Upper lobe of left lung (tissue), 4 donors: ENCODE data around the gene HSPB1.

Experiments
- CTCF ChIP-seq, 6 experiments: fragments of 450-650 bp in 4 of 6; fragments of 200-600 bp in 2 of 6; sonication (generic) in 2 of 6; IDR thresholded peaks; one replicate each; pipeline ENCODE4 v1.5.1; 2016 to 2019; ENCODE audit warnings: antibody characterized with exemption in 6 of 6
- EP300 ChIP-seq, 4 donors: sonication (generic); formaldehyde crosslinking; IDR thresholded peaks; one replicate each; pipeline ENCODE4 v1.5.1; 2017; ENCODE audit warnings: antibody characterized with exemption in 4 of 4, control low read depth in 2 of 4
- POLR2A ChIP-seq, 4 donors: fragments of 450-650 bp; IDR thresholded peaks; one replicate each; pipeline ENCODE4 v1.5.1; 2016 to 2017; ENCODE audit warnings: antibody characterized with exemption in 4 of 4, mild to moderate bottlenecking in 2 of 4

GRCh38 chr7:76343931-76344321 lies 41.5 kb downstream of the HSPB1 start:
- TF ChIP-seq EP300 (IDR thresholded peaks at IDR 0.05), result no peak
- no peak for TF ChIP-seq CTCF (IDR thresholded peaks at IDR 0.05)
- no peak for TF ChIP-seq POLR2A (IDR thresholded peaks at IDR 0.05)
